Measurements from ENCODE around the gene FOLH1.

DNA sequence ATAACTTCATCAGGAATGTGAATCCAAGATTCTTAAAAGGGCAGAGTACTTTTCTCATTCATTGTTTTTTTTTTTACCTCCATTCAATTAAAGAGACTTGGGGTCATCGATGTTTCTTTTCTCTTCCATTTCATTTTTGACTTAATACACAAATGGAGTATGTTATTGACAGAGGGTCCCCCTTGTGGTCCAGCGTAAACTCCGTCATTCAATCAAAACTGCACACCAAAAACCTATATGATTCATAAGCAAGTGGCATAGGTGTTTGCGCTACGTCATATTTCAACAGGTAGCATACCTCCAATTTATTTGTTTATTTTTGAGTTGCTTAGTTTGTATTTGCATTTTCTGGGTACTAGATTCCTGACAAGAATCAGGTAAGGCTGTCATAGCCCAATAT is 12.7 kb upstream of the FOLH1 start:
- TF ChIP-seq, protein P1, sequence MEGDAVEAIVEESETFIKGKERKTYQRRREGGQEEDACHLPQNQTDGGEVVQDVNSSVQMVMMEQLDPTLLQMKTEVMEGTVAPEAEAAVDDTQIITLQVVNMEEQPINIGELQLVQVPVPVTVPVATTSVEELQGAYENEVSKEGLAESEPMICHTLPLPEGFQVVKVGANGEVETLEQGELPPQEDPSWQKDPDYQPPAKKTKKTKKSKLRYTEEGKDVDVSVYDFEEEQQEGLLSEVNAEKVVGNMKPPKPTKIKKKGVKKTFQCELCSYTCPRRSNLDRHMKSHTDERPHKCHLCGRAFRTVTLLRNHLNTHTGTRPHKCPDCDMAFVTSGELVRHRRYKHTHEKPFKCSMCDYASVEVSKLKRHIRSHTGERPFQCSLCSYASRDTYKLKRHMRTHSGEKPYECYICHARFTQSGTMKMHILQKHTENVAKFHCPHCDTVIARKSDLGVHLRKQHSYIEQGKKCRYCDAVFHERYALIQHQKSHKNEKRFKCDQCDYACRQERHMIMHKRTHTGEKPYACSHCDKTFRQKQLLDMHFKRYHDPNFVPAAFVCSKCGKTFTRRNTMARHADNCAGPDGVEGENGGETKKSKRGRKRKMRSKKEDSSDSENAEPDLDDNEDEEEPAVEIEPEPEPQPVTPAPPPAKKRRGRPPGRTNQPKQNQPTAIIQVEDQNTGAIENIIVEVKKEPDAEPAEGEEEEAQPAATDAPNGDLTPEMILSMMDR (IDR thresholded peaks at IDR 0.05) = no peak; the same call in 1 of the 2 replicates
- TF ChIP-seq, protein P2, sequence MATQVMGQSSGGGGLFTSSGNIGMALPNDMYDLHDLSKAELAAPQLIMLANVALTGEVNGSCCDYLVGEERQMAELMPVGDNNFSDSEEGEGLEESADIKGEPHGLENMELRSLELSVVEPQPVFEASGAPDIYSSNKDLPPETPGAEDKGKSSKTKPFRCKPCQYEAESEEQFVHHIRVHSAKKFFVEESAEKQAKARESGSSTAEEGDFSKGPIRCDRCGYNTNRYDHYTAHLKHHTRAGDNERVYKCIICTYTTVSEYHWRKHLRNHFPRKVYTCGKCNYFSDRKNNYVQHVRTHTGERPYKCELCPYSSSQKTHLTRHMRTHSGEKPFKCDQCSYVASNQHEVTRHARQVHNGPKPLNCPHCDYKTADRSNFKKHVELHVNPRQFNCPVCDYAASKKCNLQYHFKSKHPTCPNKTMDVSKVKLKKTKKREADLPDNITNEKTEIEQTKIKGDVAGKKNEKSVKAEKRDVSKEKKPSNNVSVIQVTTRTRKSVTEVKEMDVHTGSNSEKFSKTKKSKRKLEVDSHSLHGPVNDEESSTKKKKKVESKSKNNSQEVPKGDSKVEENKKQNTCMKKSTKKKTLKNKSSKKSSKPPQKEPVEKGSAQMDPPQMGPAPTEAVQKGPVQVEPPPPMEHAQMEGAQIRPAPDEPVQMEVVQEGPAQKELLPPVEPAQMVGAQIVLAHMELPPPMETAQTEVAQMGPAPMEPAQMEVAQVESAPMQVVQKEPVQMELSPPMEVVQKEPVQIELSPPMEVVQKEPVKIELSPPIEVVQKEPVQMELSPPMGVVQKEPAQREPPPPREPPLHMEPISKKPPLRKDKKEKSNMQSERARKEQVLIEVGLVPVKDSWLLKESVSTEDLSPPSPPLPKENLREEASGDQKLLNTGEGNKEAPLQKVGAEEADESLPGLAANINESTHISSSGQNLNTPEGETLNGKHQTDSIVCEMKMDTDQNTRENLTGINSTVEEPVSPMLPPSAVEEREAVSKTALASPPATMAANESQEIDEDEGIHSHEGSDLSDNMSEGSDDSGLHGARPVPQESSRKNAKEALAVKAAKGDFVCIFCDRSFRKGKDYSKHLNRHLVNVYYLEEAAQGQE (IDR thresholded peaks at IDR 0.05; ENCODE audit: insufficient read depth in 1 of 2, low read depth in 2 of 2, low read length in 1 of 2) = no peak
- TF ChIP-seq POLR2AphosphoS5 (IDR thresholded peaks at IDR 0.05; ENCODE audit: low read depth, low read length) (no peak), SIN3A (IDR thresholded peaks at IDR 0.05; ENCODE audit: borderline replicate concordance, insufficient read depth, low read depth, low read length) (no peak), TCF7L2 (IDR thresholded peaks at IDR 0.05; ENCODE audit: low read depth, low read length) (no peak)

Data from Panc1 (cell line).